ENCODE results near the gene SUV39H1. TPM values are rescaled to one million over a fixed set of nuclear protein-coding genes. Genes with fewer than 3 reads are reported as not detected.

The SUV39H1 gene
- total and polyA plus RNA-seq, 2 donors (not counting 1 experiment from before 2014, with no cell fraction given) = 6.7 to 9.5 TPM

- no peak for TF ChIP-seq CTCF (IDR thresholded peaks at IDR 0.05)
- no peak for TF ChIP-seq EZH2 (IDR thresholded peaks at IDR 0.05; ENCODE audit: borderline replicate concordance, insufficient read depth, low read depth, low read length, poor library complexity, severe bottlenecking)
- H3K9me3 Mint-ChIP-seq (ENCODE audit: insufficient read depth) = no peaks in the 10 kb centered on the region
- ChIA-PET POLR2A (no interaction called here), CTCF (no interaction called here)
- no CpG with 5 or more reads among the region's 5 CpGs for WGBS (ENCODE audit: insufficient coverage)
- Histone ChIP-seq H3K9ac (ENCODE audit: low read length) (no peak overlapping the region), H3K9me3 (ENCODE audit: control extremely low read depth in 1 of 3, control insufficient read depth in 2 of 3, insufficient read depth in 1 of 3, low read length in 2 of 3) (no peaks in the 10 kb centered on the region), H3K27me3 (replicated peaks in 1 of 4; ENCODE audit: control extremely low read depth in 1 of 4, control insufficient read depth in 3 of 4, insufficient read depth in 4 of 4, low read length in 3 of 4) (no peaks in the 10 kb centered on the region), H3K4me1 (ENCODE audit: control insufficient read depth in 2 of 2, insufficient read depth in 2 of 2, low read length in 2 of 2) (no peaks in the 10 kb centered on the region), H3K27ac (ENCODE audit: low read length in 2 of 2) (no peak overlapping the region), H3K36me3 (replicated peaks in 1 of 2; ENCODE audit: control extremely low read depth in 1 of 2, control insufficient read depth in 1 of 2, extremely low read depth in 1 of 2, insufficient read depth in 2 of 2, low read length in 1 of 2) (no peaks in the 10 kb centered on the region), H3K4me3 (ENCODE audit: control extremely low read depth in 1 of 5, extremely low read depth in 1 of 5, insufficient read depth in 1 of 5, low read depth in 2 of 5, low read length in 4 of 5) (no peak overlapping the region), H3K79me2 (ENCODE audit: control insufficient read depth, insufficient read depth, low read length) (no peaks in the 10 kb centered on the region), H4K20me1 (ENCODE audit: control insufficient read depth, insufficient read depth, low read length, poor library complexity, severe bottlenecking) (no peaks in the 10 kb centered on the region), H3K4me2 (replicated peaks; ENCODE audit: low read depth, low read length, poor library complexity, severe bottlenecking) (no peak overlapping the region), H2AFZ (ENCODE audit: insufficient read depth, low read depth, low read length, poor library complexity, severe bottlenecking) (no peak overlapping the region)
- H3K4me3 Mint-ChIP-seq = no peak overlapping the region
- no peaks in the 10 kb centered on the region for H3K27me3 Mint-ChIP-seq
- ATAC-seq (ENCODE audit: low read depth) = no peak
- H3K4me1 Mint-ChIP-seq = no peaks in the 10 kb centered on the region
- intact Hi-C loops (cut with micrococcal nuclease) = no loop called here
- H3K27ac Mint-ChIP-seq = no peak overlapping the region
- DNase-seq = no peak
Measured at GRCh38 chrX:48749182-48749581, 52.6 kb downstream of the SUV39H1 start.

GRCh38 chrX:48751343-48751742 is 54.8 kb downstream of the SUV39H1 start:
- Histone ChIP-seq H2AFZ (ENCODE audit: insufficient read depth, low read depth, low read length, poor library complexity, severe bottlenecking) (no peak overlapping the region), H3K36me3 (replicated peaks in 1 of 2; ENCODE audit: control extremely low read depth in 1 of 2, control insufficient read depth in 1 of 2, extremely low read depth in 1 of 2, insufficient read depth in 2 of 2, low read length in 1 of 2) (no peaks in the 10 kb centered on the region), H3K9me3 (ENCODE audit: control extremely low read depth in 1 of 3, control insufficient read depth in 2 of 3, insufficient read depth in 1 of 3, low read length in 2 of 3) (no peaks in the 10 kb centered on the region), H4K20me1 (ENCODE audit: control insufficient read depth, insufficient read depth, low read length, poor library complexity, severe bottlenecking) (no peaks in the 10 kb centered on the region), H3K4me2 (replicated peaks; ENCODE audit: low read depth, low read length, poor library complexity, severe bottlenecking) (no peak overlapping the region), H3K4me1 (ENCODE audit: control insufficient read depth in 2 of 2, insufficient read depth in 2 of 2, low read length in 2 of 2) (no peaks in the 10 kb centered on the region), H3K27me3 (replicated peaks in 1 of 4; ENCODE audit: control extremely low read depth in 1 of 4, control insufficient read depth in 3 of 4, insufficient read depth in 4 of 4, low read length in 3 of 4) (no peaks in the 10 kb centered on the region), H3K79me2 (ENCODE audit: control insufficient read depth, insufficient read depth, low read length) (no peaks in the 10 kb centered on the region), H3K4me3 (ENCODE audit: control extremely low read depth in 1 of 5, extremely low read depth in 1 of 5, insufficient read depth in 1 of 5, low read depth in 2 of 5, low read length in 4 of 5) (no peak overlapping the region), H3K27ac (ENCODE audit: low read length in 2 of 2) (no peak overlapping the region), H3K9ac (ENCODE audit: low read length) (no peak overlapping the region)
- ATAC-seq (ENCODE audit: low read depth) (no peak), DNase-seq (no peak)
- Mint-ChIP-seq H3K27me3 (peaks cover 4% of the 10 kb centered on the region), H3K4me3 (no peak overlapping the region), H3K27ac (no peak overlapping the region), H3K9me3 (ENCODE audit: insufficient read depth) (no peaks in the 10 kb centered on the region), H3K4me1 (no peaks in the 10 kb centered on the region)
- intact Hi-C loops (cut with micrococcal nuclease) = no loop called here
- TF ChIP-seq EZH2 (IDR thresholded peaks at IDR 0.05; ENCODE audit: borderline replicate concordance, insufficient read depth, low read depth, low read length, poor library complexity, severe bottlenecking) (no peak), CTCF (IDR thresholded peaks at IDR 0.05) (no peak)
- ChIA-PET POLR2A (no interaction called here), CTCF (no interaction called here)
- WGBS (ENCODE audit: insufficient coverage) = 67% methylated on average over 2 of the region's 3 CpGs
